A549 (cell line): ENCODE results near the gene TBX6. TPM values are rescaled to one million over a fixed set of nuclear protein-coding genes. Genes with fewer than 3 reads are reported as not detected.

Experiments used
- ATAC-seq, 2 experiments: fragments of 200-7000 bp in 1 of 2; fragments of >200 bp in 1 of 2; cut with Nextera tagmentation in 1 of 2; cut with Tn5 transposase in 1 of 2; 3 replicates each; pipeline versions ENCODE4 v1.8.0 to v1.9.1; 2018 to 2020; ENCODE audit warnings: mild to moderate bottlenecking in 1 of 2, moderate library complexity in 1 of 2
- CTCF ChIA-PET: fragments of 300-600 bp; sonication (Branson Sonifier 250); formaldehyde crosslinking; extraction: SDS; loops from one replicate; lab custom pipeline; 2021; ENCODE audit warnings: antibody characterized with exemption, inconsistent platforms; lab: Yijun Ruan, JAX
- POLR2A ChIA-PET: fragments of 350-600 bp; formaldehyde crosslinking; extraction: SDS; loops from one replicate; lab custom pipeline; 2021; ENCODE audit warnings: antibody characterized with exemption, inconsistent platforms; lab: Yijun Ruan, JAX
- DNase-seq, 2 experiments: peaks; one replicate each; pipeline versions ENCODE4 v3.0.0 to v3.0.0-alpha.2; 2011 to 2016; ENCODE audit warnings: low read depth in 1 of 2, low spot score in 1 of 2
- FAIRE-seq: peaks from 2 replicates; lab custom pipeline; 2011; peaks lifted over from hg19 to GRCh38; lab: Jason Lieb, UNC
- H3K27ac ChIP-seq, 2 experiments: fragments of >200 bp; sonication (Bioruptor Twin); formaldehyde crosslinking; 3 replicates each; pipeline ENCODE4 v1.5.1; 2016 to 2017
- H3K4me1 ChIP-seq: fragments of >200 bp; sonication (Bioruptor Twin); formaldehyde crosslinking; 3 replicates; pipeline ENCODE4 v1.6.1; 2016
- H3K4me2 ChIP-seq: fragments of >200 bp; sonication (Bioruptor Twin); formaldehyde crosslinking; 3 replicates; pipeline ENCODE4 v1.6.1; 2016
- H3K4me3 ChIP-seq: fragments of >200 bp; sonication (Bioruptor Twin); formaldehyde crosslinking; 3 replicates; pipeline ENCODE4 v1.5.1; 2016
- H3K9me3 ChIP-seq: fragments of >200 bp; sonication (Bioruptor Twin); formaldehyde crosslinking; 3 replicates; pipeline ENCODE4 v1.6.1; 2016
- BCL3 ChIP-seq: fragments of >200 bp; sonication (Bioruptor Twin); formaldehyde crosslinking; IDR thresholded peaks from 3 replicates; pipeline ENCODE4 v1.6.1; 2016
- CEBPB ChIP-seq, 2 experiments: fragments of >200 bp in 1 of 2; sonication (Bioruptor Twin) in 1 of 2; formaldehyde crosslinking in 1 of 2; IDR thresholded peaks; 2 replicates each; pipeline ENCODE4 v1.6.1; 2012 to 2016
- EHMT2 ChIP-seq: fragments of 200-600 bp; sonication (generic); IDR thresholded peaks from 2 replicates; pipeline ENCODE4 v1.6.1; 2016; ENCODE audit warnings: antibody characterized with exemption, low read depth, mild to moderate bottlenecking, moderate library complexity
- ELK1 ChIP-seq: fragments of 150-350 bp; IDR thresholded peaks from 2 replicates; pipeline ENCODE4 v1.6.1; 2014; ENCODE audit warnings: low read depth, mild to moderate bottlenecking, low read length
- ESRRA ChIP-seq: fragments of 150-350 bp; IDR thresholded peaks from 2 replicates; pipeline ENCODE4 v1.6.1; 2014; ENCODE audit warnings: mild to moderate bottlenecking, low read length, borderline replicate concordance
- FOSL2 ChIP-seq, 2 experiments: fragments of 450-650 bp in 1 of 2; fragments of >200 bp in 1 of 2; sonication (Bioruptor Twin) in 1 of 2; formaldehyde crosslinking; IDR thresholded peaks; 2 replicates each; pipeline versions ENCODE4 v1.5.0 to v1.6.1; 2016 to 2020; ENCODE audit warnings: mild to moderate bottlenecking in 1 of 2, moderate library complexity in 1 of 2
- FOXS1 ChIP-seq: fragments of 250-450 bp; sonication (Bioruptor Pico); IDR thresholded peaks from 2 replicates; pipeline ENCODE4 v1.5.0; 2020; ENCODE audit warnings: mild to moderate bottlenecking, moderate library complexity
- GATA3 ChIP-seq: IDR thresholded peaks from 2 replicates; pipeline ENCODE4 v1.6.1; 2012; ENCODE audit warnings: borderline replicate concordance
- HOXA7 ChIP-seq: fragments of 250-450 bp; sonication (Bioruptor Pico); IDR thresholded peaks from 2 replicates; pipeline ENCODE4 v1.5.0; 2020; ENCODE audit warnings: mild to moderate bottlenecking, moderate library complexity
- HOXB5 ChIP-seq: fragments of 250-450 bp; sonication (Bioruptor Pico); IDR thresholded peaks from 2 replicates; pipeline ENCODE4 v1.5.0; 2020; ENCODE audit warnings: mild to moderate bottlenecking, moderate library complexity
- JUNB ChIP-seq: fragments of >200 bp; sonication (Bioruptor Twin); formaldehyde crosslinking; IDR thresholded peaks from 2 replicates; pipeline ENCODE4 v1.6.1; 2016
- KDM1A ChIP-seq: fragments of 200-600 bp; sonication (generic); IDR thresholded peaks from 2 replicates; pipeline ENCODE4 v1.6.1; 2016; ENCODE audit warnings: low read depth, mild to moderate bottlenecking
- KDM5A ChIP-seq: fragments of 200-600 bp; sonication (generic); IDR thresholded peaks from 2 replicates; pipeline ENCODE4 v1.6.1; 2016; ENCODE audit warnings: antibody characterized with exemption, mild to moderate bottlenecking
- MAFK ChIP-seq: fragments of 450-650 bp; IDR thresholded peaks from 2 replicates; pipeline ENCODE4 v1.6.1; 2014; ENCODE audit not compliant: partially characterized antibody
- MAX ChIP-seq: IDR thresholded peaks from 2 replicates; pipeline ENCODE4 v1.6.1; 2012
- MAZ ChIP-seq: fragments of 150-350 bp; IDR thresholded peaks from 2 replicates; pipeline ENCODE4 v1.6.1; 2014; ENCODE audit warnings: antibody characterized with exemption, low read depth, low read length, borderline replicate concordance
- PHF8 ChIP-seq: fragments of 200-600 bp; sonication (generic); IDR thresholded peaks from 2 replicates; pipeline ENCODE4 v1.6.1; 2016; ENCODE audit warnings: low read depth, mild to moderate bottlenecking, antibody characterized with exemption, moderate library complexity, borderline replicate concordance
- POLR2AphosphoS2 ChIP-seq: conservative IDR thresholded peaks from 2 replicates; pipeline ENCODE4 v1.6.1; 2012; ENCODE audit warnings: low read length, improper control_type of control experiment, inconsistent platforms
- RARB ChIP-seq: fragments of 250-450 bp; sonication (Bioruptor Pico); IDR thresholded peaks from 2 replicates; pipeline ENCODE4 v1.8.0; 2021; ENCODE audit warnings: mild to moderate bottlenecking, moderate library complexity
- SREBF2 ChIP-seq: fragments of 450-650 bp; IDR thresholded peaks from 2 replicates; pipeline ENCODE4 v1.6.1; 2014; ENCODE audit warnings: mild to moderate bottlenecking, moderate library complexity
- ZNF302 ChIP-seq: fragments of 250-450 bp; sonication (Bioruptor Pico); IDR thresholded peaks from 2 replicates; pipeline ENCODE4 v1.9.0; 2021; ENCODE audit warnings: inconsistent platforms, mild to moderate bottlenecking, moderate library complexity
- WGBS: methylation state at CpG from one replicate; pipeline ENCODE4 v1.1.6; 2017; ENCODE audit errors: missing lambda C conversion rate; 5-methylcytosine and 5-hydroxymethylcytosine counted together
- polyA plus RNA-seq, 4 experiments: library from polyadenylated mRNA; depleted of rRNA in 3 of 4; stranded (reverse); fragments of >200 nt; fragmentation: RNase III in 1 of 4; extraction: RNeasy Plus Mini Kit Qiagen cat#74134 plus additional on column Dnase treatment in 1 of 4; gene quantifications; 2 replicates in 3 of 4; 3 replicates in 1 of 4; pipeline ENCODE4 v1.2.3, GENCODE V29; 2011 to 2017
- TF ChIP-seq, protein P1 (sequence below): fragments of >200 bp; sonication (Bioruptor Twin); formaldehyde crosslinking; IDR thresholded peaks from 3 replicates; pipeline ENCODE4 v1.5.1; 2016
- TF ChIP-seq, protein P2 (sequence below): fragments of 250-450 bp; sonication (Bioruptor Pico); IDR thresholded peaks from 2 replicates; pipeline ENCODE4 v1.5.0; 2021; ENCODE audit warnings: mild to moderate bottlenecking, moderate library complexity, borderline replicate concordance
- TF ChIP-seq, protein P3 (sequence below): fragments of 250-450 bp; sonication (Bioruptor Pico); IDR thresholded peaks from 2 replicates; pipeline ENCODE4 v1.5.0; 2020; ENCODE audit warnings: low read depth, mild to moderate bottlenecking, moderate library complexity
- TF ChIP-seq, protein P4 (sequence below): fragments of >200 bp; sonication (Bioruptor Twin); formaldehyde crosslinking; IDR thresholded peaks from 2 replicates; pipeline ENCODE4 v1.6.1; 2016

Gene TBX6
- polyA plus RNA-seq, 2 of the 4 experiments (the other 2 are of a cell fraction): 0.14 to 0.63 TPM

DNA sequence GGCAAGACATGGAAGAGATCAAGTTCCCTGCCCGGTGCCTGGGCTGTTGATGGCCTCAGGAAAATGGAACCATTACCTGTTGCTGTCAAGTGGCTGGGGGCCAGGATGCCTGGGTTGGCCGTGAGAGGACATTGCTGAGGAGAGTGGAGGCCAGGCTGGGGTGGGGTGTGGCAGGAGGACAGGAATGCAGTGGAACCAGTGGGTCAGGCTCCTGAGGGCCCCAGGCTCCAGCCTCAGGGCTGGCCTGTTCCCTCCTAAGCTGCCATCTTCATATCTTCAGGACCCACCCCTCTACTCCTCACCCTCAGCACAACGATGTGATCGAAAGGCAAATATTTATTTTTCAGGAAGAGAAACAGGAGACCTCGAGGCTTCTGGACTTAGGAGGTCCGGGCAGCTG is 12.8 kb upstream of the TBX6 start:
- Histone ChIP-seq H3K9me3 (no peaks in the 10 kb centered on the region), H3K4me1 (no peaks in the 10 kb centered on the region), H3K27ac (no peak overlapping the region), H3K4me3 (no peak overlapping the region), H3K4me2 (no peak overlapping the region)
- DNase-seq (no peak), ATAC-seq (0 out of 6 replicates have a peak, but pooled peaks of 1 of the 2 experiments have one; percentile 33), FAIRE-seq (no peak)
- TF ChIP-seq CEBPB (IDR thresholded peaks at IDR 0.05) (no peak), HOXB5 (no peak), PHF8 (no peak), FOSL2 (IDR thresholded peaks at IDR 0.05) (no peak), FOSL2 (CRISPR knock-in tag; IDR thresholded peaks at IDR 0.05) (no peak), GATA3 (no peak), ESRRA (no peak), EHMT2 (no peak), KDM5A (no peak)
- 74% methylated on average over 5 of the region's 6 CpGs for WGBS
- ChIA-PET POLR2A (no interaction called here), CTCF (interaction anchor here (0.8 to 7.5 kb wide), 4 partner anchors 8 to 305 kb away, joined by 4 to 80 read pairs (median 34); partner anchors contain the start of genes GDPD3 and TBX6)

- no peak overlapping the region for H3K4me3 ChIP-seq
- no peak for ATAC-seq
- no peaks in the 10 kb centered on the region for H3K4me1 ChIP-seq
- H3K4me2 ChIP-seq: no peak overlapping the region
- no peak for DNase-seq
- POLR2A ChIA-PET: no interaction called here
- H3K9me3 ChIP-seq: no peaks in the 10 kb centered on the region
- no peak for FAIRE-seq
- CTCF ChIA-PET: interaction anchor here (0.8 to 7.5 kb wide), 4 partner anchors 9 to 305 kb away, joined by 4 to 80 read pairs (median 34); partner anchors contain the start of genes GDPD3 and TBX6
- no peak overlapping the region for H3K27ac ChIP-seq
- WGBS: 91% methylated on average over 4 of the region's 4 CpGs
- TF ChIP-seq, protein P1, sequence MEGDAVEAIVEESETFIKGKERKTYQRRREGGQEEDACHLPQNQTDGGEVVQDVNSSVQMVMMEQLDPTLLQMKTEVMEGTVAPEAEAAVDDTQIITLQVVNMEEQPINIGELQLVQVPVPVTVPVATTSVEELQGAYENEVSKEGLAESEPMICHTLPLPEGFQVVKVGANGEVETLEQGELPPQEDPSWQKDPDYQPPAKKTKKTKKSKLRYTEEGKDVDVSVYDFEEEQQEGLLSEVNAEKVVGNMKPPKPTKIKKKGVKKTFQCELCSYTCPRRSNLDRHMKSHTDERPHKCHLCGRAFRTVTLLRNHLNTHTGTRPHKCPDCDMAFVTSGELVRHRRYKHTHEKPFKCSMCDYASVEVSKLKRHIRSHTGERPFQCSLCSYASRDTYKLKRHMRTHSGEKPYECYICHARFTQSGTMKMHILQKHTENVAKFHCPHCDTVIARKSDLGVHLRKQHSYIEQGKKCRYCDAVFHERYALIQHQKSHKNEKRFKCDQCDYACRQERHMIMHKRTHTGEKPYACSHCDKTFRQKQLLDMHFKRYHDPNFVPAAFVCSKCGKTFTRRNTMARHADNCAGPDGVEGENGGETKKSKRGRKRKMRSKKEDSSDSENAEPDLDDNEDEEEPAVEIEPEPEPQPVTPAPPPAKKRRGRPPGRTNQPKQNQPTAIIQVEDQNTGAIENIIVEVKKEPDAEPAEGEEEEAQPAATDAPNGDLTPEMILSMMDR: no peak
- TF ChIP-seq SREBF2 (no peak), KDM1A (no peak), EHMT2 (no peak), RARB (CRISPR knock-in tag) (no peak), HOXB5 (no peak), ZNF302 (no peak)
- TF ChIP-seq, protein P2, sequence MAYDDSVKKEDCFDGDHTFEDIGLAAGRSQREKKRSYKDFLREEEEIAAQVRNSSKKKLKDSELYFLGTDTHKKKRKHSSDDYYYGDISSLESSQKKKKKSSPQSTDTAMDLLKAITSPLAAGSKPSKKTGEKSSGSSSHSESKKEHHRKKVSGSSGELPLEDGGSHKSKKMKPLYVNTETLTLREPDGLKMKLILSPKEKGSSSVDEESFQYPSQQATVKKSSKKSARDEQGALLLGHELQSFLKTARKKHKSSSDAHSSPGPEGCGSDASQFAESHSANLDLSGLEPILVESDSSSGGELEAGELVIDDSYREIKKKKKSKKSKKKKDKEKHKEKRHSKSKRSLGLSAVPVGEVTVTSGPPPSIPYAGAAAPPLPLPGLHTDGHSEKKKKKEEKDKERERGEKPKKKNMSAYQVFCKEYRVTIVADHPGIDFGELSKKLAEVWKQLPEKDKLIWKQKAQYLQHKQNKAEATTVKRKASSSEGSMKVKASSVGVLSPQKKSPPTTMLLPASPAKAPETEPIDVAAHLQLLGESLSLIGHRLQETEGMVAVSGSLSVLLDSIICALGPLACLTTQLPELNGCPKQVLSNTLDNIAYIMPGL: no peak
These were observed 12.4 kb upstream of the TBX6 start for GRCh38 chr16:30104090-30104489.

GRCh38 chr16:30096862-30097563 is 5.3 kb upstream of the TBX6 start:
- POLR2A ChIA-PET: interaction anchor here (0.5 to 1.7 kb wide), 2 partner anchors 32 to 86 kb away, joined by 3 to 8 read pairs; partner anchors contain the start of genes ALDOA and CORO1A
- Histone ChIP-seq H3K4me3 (no peak overlapping the region), H3K4me2 (peak overlapping the region; percentile 90; the same call in 2 of the 3 replicates), H3K4me1 (peaks cover 14% of the 10 kb centered on the region; the same call in 1 of the 3 replicates), H3K27ac (peak overlapping the region; percentile 76 to 96; a peak in 5 of 6 replicates), H3K9me3 (0 out of 3 replicates have a peak, but pooled peaks cover 9% of the 10 kb centered on the region)
- DNase-seq (no peak), ATAC-seq (no peak), FAIRE-seq (no peak)
- TF ChIP-seq MAFK (no peak), HOXA7 (CRISPR knock-in tag) (no peak), ELK1 (no peak), MAX (no peak), POLR2AphosphoS2 (no peak), JUNB (no peak), MAZ (no peak), BCL3 (no peak), FOXS1 (no peak)
- TF ChIP-seq, protein P3, sequence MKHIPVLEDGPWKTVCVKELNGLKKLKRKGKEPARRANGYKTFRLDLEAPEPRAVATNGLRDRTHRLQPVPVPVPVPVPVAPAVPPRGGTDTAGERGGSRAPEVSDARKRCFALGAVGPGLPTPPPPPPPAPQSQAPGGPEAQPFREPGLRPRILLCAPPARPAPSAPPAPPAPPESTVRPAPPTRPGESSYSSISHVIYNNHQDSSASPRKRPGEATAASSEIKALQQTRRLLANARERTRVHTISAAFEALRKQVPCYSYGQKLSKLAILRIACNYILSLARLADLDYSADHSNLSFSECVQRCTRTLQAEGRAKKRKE: no peak
- TF ChIP-seq, protein P4, sequence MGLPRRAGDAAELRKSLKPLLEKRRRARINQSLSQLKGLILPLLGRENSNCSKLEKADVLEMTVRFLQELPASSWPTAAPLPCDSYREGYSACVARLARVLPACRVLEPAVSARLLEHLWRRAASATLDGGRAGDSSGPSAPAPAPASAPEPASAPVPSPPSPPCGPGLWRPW: no peak
- 95% methylated on average over 18 of the region's 18 CpGs for WGBS
- CTCF ChIA-PET: interaction anchor here (7.8 kb wide), 1 partner anchor 19 kb away, joined by 153 read pairs; the partner anchor contains the start of gene GDPD3
